ENCODE data around the gene SOCS1. TPM values are rescaled to one million over a fixed set of nuclear protein-coding genes. Genes with fewer than 3 reads are reported as not detected.

Gene SOCS1
- polyA plus RNA-seq, 1 of the 3 experiments (the other 2 are of a cell fraction) = 8.6 TPM

DNA sequence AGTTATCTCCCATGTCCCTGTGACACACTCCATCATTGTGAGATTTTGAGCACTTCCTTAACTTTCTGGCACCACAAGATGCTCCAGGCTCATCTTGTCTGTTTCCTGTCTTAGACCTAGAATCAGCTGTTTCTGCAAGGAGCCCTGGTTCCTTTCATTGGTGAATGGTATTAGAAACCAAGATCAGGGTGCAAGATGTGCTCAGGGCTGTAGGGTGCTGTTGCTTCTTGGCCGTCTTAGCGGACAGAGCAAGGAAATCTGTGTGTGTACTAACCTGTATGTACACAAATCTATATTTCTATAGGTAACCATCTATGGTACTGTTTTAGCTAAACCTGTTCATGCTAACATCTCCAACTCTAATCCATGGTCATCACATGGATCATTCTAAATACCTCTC, 33.2 kb upstream of the SOCS1 start:
- no peak overlapping the region for H3K27ac ChIP-seq (ENCODE audit: low read depth in 2 of 2, low read length in 1 of 2)
- H3K4me2 ChIP-seq = no peak overlapping the region
- no peaks in the 10 kb centered on the region for H3K9me2 ChIP-seq
- H3K79me2 ChIP-seq (ENCODE audit: insufficient read depth) = no peaks in the 10 kb centered on the region
- no peak for DNase-seq
- ChIA-PET CTCF (interaction anchor here (0.6 to 1.3 kb wide), 3 partner anchors 13 to 326 kb away, joined by 3 to 7 read pairs (median 3); no protein-coding TSS in a partner anchor), POLR2A (no interaction called here)
- H3K9me3 ChIP-seq = no peaks in the 10 kb centered on the region
- no peaks in the 10 kb centered on the region; the same call in 1 of the 2 replicates for H3K27me3 ChIP-seq (ENCODE audit: insufficient read depth)
- no peak overlapping the region for H3K9ac ChIP-seq
- H3K36me3 ChIP-seq (replicated peaks in 1 of 2; ENCODE audit: control insufficient read depth in 1 of 2, insufficient read depth in 2 of 2, low read length in 1 of 2) = no peaks in the 10 kb centered on the region
- no peak overlapping the region for H2AFZ ChIP-seq (ENCODE audit: low read depth)
- no peaks in the 10 kb centered on the region for H4K20me1 ChIP-seq (ENCODE audit: insufficient read depth)
- H3K4me3 ChIP-seq (ENCODE audit: low read depth in 2 of 2, low read length in 1 of 2) = no peak overlapping the region
- no peaks in the 10 kb centered on the region for H3F3A ChIP-seq (replicated peaks; ENCODE audit: insufficient read depth)
- WGBS (ENCODE audit: low lambda C conversion rate) = 94% methylated on average over 2 of the region's 2 CpGs
- H3K4me1 ChIP-seq (ENCODE audit: control insufficient read depth in 1 of 2, insufficient read depth in 2 of 2, low read depth in 1 of 2, low read length in 1 of 2) = no peaks in the 10 kb centered on the region; a peak in 1 of 4 replicates
- TF ChIP-seq, protein P1, sequence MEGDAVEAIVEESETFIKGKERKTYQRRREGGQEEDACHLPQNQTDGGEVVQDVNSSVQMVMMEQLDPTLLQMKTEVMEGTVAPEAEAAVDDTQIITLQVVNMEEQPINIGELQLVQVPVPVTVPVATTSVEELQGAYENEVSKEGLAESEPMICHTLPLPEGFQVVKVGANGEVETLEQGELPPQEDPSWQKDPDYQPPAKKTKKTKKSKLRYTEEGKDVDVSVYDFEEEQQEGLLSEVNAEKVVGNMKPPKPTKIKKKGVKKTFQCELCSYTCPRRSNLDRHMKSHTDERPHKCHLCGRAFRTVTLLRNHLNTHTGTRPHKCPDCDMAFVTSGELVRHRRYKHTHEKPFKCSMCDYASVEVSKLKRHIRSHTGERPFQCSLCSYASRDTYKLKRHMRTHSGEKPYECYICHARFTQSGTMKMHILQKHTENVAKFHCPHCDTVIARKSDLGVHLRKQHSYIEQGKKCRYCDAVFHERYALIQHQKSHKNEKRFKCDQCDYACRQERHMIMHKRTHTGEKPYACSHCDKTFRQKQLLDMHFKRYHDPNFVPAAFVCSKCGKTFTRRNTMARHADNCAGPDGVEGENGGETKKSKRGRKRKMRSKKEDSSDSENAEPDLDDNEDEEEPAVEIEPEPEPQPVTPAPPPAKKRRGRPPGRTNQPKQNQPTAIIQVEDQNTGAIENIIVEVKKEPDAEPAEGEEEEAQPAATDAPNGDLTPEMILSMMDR (IDR thresholded peaks at IDR 0.05) = no peak
- TF ChIP-seq RXRA (IDR thresholded peaks at IDR 0.05; ENCODE audit: borderline replicate concordance, low read depth) (no peak), RCOR1 (IDR thresholded peaks at IDR 0.05; ENCODE audit: low read length) (no peak), TCF12 (IDR thresholded peaks at IDR 0.05) (no peak), MXI1 (IDR thresholded peaks at IDR 0.05; ENCODE audit: low read depth, low read length) (no peak), NRF1 (IDR thresholded peaks at IDR 0.05; ENCODE audit: low read depth, low read length) (no peak), SMC3 (IDR thresholded peaks at IDR 0.05; ENCODE audit: low read depth, low read length) (no peak), YY1 (IDR thresholded peaks at IDR 0.05; ENCODE audit: low read depth) (no peak), TAF1 (IDR thresholded peaks at IDR 0.05; ENCODE audit: borderline replicate concordance, low read depth, low read length) (no peak), CHD2 (IDR thresholded peaks at IDR 0.05; ENCODE audit: low read length, partially characterized antibody) (no peak), GATA2 (CRISPR knock-in tag; IDR thresholded peaks at IDR 0.05) (no peak), MEF2A (IDR thresholded peaks at IDR 0.05; ENCODE audit: borderline replicate concordance, low read depth) (no peak), RAD21 (IDR thresholded peaks at IDR 0.05; ENCODE audit: low read length) (no peak), FOXJ3 (CRISPR knock-in tag; IDR thresholded peaks at IDR 0.05) (no peak), SIN3A (IDR thresholded peaks at IDR 0.05; ENCODE audit: borderline replicate concordance, low read depth, low read length) (no peak), NFIC (IDR thresholded peaks at IDR 0.05; ENCODE audit: borderline replicate concordance) (no peak)
- TF ChIP-seq, protein P2, sequence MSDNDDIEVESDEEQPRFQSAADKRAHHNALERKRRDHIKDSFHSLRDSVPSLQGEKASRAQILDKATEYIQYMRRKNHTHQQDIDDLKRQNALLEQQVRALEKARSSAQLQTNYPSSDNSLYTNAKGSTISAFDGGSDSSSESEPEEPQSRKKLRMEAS (IDR thresholded peaks at IDR 0.05; ENCODE audit: low read depth) = no peak
- TF ChIP-seq, protein P3, sequence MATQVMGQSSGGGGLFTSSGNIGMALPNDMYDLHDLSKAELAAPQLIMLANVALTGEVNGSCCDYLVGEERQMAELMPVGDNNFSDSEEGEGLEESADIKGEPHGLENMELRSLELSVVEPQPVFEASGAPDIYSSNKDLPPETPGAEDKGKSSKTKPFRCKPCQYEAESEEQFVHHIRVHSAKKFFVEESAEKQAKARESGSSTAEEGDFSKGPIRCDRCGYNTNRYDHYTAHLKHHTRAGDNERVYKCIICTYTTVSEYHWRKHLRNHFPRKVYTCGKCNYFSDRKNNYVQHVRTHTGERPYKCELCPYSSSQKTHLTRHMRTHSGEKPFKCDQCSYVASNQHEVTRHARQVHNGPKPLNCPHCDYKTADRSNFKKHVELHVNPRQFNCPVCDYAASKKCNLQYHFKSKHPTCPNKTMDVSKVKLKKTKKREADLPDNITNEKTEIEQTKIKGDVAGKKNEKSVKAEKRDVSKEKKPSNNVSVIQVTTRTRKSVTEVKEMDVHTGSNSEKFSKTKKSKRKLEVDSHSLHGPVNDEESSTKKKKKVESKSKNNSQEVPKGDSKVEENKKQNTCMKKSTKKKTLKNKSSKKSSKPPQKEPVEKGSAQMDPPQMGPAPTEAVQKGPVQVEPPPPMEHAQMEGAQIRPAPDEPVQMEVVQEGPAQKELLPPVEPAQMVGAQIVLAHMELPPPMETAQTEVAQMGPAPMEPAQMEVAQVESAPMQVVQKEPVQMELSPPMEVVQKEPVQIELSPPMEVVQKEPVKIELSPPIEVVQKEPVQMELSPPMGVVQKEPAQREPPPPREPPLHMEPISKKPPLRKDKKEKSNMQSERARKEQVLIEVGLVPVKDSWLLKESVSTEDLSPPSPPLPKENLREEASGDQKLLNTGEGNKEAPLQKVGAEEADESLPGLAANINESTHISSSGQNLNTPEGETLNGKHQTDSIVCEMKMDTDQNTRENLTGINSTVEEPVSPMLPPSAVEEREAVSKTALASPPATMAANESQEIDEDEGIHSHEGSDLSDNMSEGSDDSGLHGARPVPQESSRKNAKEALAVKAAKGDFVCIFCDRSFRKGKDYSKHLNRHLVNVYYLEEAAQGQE (IDR thresholded peaks at IDR 0.05; ENCODE audit: low read depth, low read length) = no peak
- TF ChIP-seq, protein P4, sequence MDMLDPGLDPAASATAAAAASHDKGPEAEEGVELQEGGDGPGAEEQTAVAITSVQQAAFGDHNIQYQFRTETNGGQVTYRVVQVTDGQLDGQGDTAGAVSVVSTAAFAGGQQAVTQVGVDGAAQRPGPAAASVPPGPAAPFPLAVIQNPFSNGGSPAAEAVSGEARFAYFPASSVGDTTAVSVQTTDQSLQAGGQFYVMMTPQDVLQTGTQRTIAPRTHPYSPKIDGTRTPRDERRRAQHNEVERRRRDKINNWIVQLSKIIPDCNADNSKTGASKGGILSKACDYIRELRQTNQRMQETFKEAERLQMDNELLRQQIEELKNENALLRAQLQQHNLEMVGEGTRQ (IDR thresholded peaks at IDR 0.05; ENCODE audit: borderline replicate concordance, low read depth, low read length) = no peak
- TF ChIP-seq, protein P5, sequence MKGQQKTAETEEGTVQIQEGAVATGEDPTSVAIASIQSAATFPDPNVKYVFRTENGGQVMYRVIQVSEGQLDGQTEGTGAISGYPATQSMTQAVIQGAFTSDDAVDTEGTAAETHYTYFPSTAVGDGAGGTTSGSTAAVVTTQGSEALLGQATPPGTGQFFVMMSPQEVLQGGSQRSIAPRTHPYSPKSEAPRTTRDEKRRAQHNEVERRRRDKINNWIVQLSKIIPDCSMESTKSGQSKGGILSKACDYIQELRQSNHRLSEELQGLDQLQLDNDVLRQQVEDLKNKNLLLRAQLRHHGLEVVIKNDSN (IDR thresholded peaks at IDR 0.05; ENCODE audit: borderline replicate concordance, low read depth) = no peak
